Suprapubic skin (tissue), 4 donors: ENCODE data around the gene NPR2. TPM values are rescaled to one million over a fixed set of nuclear protein-coding genes. Genes with fewer than 3 reads are reported as not detected.

Experiments used
- total RNA-seq, 4 donors: library from RNA; depleted of rRNA; stranded (reverse); fragments of >200 nt; gene quantifications; one replicate each; pipeline ENCODE4 v1.1.0, GENCODE V29; 2016

The NPR2 gene
- total RNA-seq, 4 donors from 2014 or later: 8.4 to 26.1 (median 18.2) TPM

Other genes starting within 250 kb of the NPR2 start
- 10 to 100 TPM; 34.1 to 50.7 (median 46.5) TPM for gene TESK1, start 186.3 kb upstream of the NPR2 start, total RNA-seq
- 10 to 100 TPM in 1 of 4 donors, 1 to 10 TPM in 3; 1.9 to 16.7 (median 4.9) TPM for gene CD72, start 173.2 kb upstream of the NPR2 start, total RNA-seq
- 1 to 10 TPM in 1 of 4 donors, not detected in 3; 2.9 TPM for gene SIT1, start 140.7 kb upstream of the NPR2 start, total RNA-seq
- gene RMRP, start 133.6 kb upstream of the NPR2 start, total RNA-seq: over 10,000 TPM in 2 of 4 donors, 1,000 to 10,000 TPM in 2; 1,246 to 15,173 (median 11,383) TPM
- gene CCDC107, start 133.3 kb upstream of the NPR2 start, total RNA-seq: 10 to 100 TPM in 1 of 4 donors, 1 to 10 TPM in 3; 5.0 to 13.2 (median 9.6) TPM
- gene ARHGEF39, start 126.4 kb upstream of the NPR2 start, total RNA-seq: 10 to 100 TPM in 1 of 4 donors, 1 to 10 TPM in 1, under 1 TPM in 2; 0.34 to 11.3 (median 1.9) TPM
- gene CA9, start 117.7 kb upstream of the NPR2 start, total RNA-seq: 1 to 10 TPM in 3 of 4 donors, not detected in 1; 2.1 to 5.7 (median 2.8) TPM
- 100 to 1,000 TPM in 1 of 4 donors, 10 to 100 TPM in 3; 40.6 to 105 (median 56.7) TPM for gene TPM2, start 101.7 kb upstream of the NPR2 start, total RNA-seq
- 100 to 1,000 TPM; 126 to 179 (median 152) TPM for gene TLN1, start 59.4 kb upstream of the NPR2 start, total RNA-seq
- gene CREB3, start 58.9 kb upstream of the NPR2 start, total RNA-seq: 10 to 100 TPM; 18.8 to 24.1 (median 23.1) TPM
- 100 to 1,000 TPM in 1 of 4 donors, 10 to 100 TPM in 3; 46.6 to 123 (median 73.5) TPM for gene GBA2, start 42.4 kb upstream of the NPR2 start, total RNA-seq
- 10 to 100 TPM; 20.2 to 34.7 (median 27.7) TPM for gene RGP1, start 42.3 kb upstream of the NPR2 start, total RNA-seq
- not detected for gene MSMP, start 37.3 kb upstream of the NPR2 start, total RNA-seq
- gene SPAG8, start 20.7 kb downstream of the NPR2 start, total RNA-seq: under 1 TPM in 3 of 4 donors, not detected in 1; 0.47 to 0.53 (median 0.52) TPM
- 10 to 100 TPM in 3 of 4 donors, 1 to 10 TPM in 1; 9.5 to 34.9 (median 25.3) TPM for gene HINT2, start 23.5 kb downstream of the NPR2 start, total RNA-seq
- gene FAM221B, start 37.1 kb downstream of the NPR2 start, total RNA-seq: not detected
- 10 to 100 TPM in 1 of 4 donors, 1 to 10 TPM in 3; 5.0 to 11.7 (median 8.0) TPM for gene TMEM8B, start 37.6 kb downstream of the NPR2 start, total RNA-seq
- gene OR13J1, start 78.8 kb downstream of the NPR2 start, total RNA-seq: not detected
- 1 to 10 TPM; 1.2 to 5.8 (median 2.9) TPM for gene HRCT1, start 114.6 kb downstream of the NPR2 start, total RNA-seq
- 1 to 10 TPM in 2 of 4 donors, under 1 TPM in 1, not detected in 1; 0.49 to 1.3 (median 1.1) TPM for gene SPAAR, start 117.9 kb downstream of the NPR2 start, total RNA-seq
- gene OR2S2, start 166.6 kb downstream of the NPR2 start, total RNA-seq: not detected
- gene RECK, start 245.3 kb downstream of the NPR2 start, total RNA-seq: 1 to 10 TPM; 3.1 to 6.4 (median 4.0) TPM